Stimulated activated CD4-positive, alpha-beta T cell treated with anti-CD3 and anti-CD28 coated beads, Interleukin-4, amount 100 ng/mL, for 1 hour (primary cell): Measurements from ENCODE around the gene TBX4.
"Not testable (repeated sequence)": the region's sequence is repeated elsewhere in the genome, so short reads cannot be mapped to it uniquely, and the experiment has no call there.

Source experiments
- DNase-seq: peaks from one replicate; pipeline ENCODE4 v3.0.0-alpha.2; 2020

The TBX4 gene

DNA sequence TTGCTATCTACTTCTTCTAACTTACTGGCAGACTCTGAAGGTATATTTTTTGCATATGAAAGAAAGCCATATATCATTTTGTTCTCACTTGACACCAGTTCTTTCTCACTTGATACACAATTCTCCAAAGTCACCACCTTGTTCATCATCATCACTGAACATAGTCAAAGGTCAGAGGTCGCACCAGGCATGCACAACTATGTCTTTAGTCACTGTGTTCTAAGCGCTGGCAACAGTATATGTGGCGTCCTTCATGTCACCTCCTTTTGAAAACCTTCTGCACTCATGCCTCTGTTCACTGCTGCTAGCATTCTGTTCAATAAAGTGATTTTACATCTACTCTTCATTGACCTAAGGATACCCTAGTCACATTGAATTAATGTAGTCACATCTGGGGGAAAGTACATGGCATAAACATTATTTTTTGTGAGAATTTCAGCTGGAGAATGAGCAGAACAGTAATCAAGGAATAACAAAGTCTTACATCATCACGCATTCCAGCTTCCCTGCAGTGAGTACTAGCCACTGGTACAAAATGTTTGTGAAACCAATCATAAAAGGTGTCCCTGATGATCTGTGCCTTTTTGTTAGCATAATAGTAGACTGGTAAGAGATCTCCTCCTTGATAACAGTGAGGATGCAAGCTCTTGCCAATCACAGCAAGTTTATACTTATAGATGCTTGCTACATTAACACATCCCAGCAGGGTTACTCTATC is 20.5 kb upstream of the TBX4 start:
- DNase-seq: no peak

GRCh38 chr17:61436273-61436672 is 15.9 kb upstream of the TBX4 start:
- no peak for DNase-seq

GRCh38 chr17:61436995-61437704 is 15.1 kb upstream of the TBX4 start:
- DNase-seq: no peak

DNA sequence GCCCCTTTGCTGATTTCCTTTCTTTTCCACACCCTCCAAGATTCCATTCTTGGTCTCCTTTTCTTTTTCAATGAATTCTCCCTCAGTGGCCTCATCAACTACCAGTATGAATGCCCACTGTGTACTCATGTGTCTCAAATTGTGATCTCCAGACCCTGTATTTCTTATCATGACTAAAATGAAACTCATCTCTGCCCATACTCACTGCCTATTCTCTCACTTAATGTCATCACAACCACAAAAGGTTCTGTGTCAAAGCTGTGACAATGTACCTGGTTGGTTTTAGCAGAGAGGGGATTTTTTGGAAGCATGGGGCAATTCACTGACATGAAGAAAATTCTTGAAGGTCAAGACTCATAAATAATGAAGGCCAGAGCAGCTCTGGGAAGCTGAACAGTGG is 11.5 kb upstream of the TBX4 start:
- no peak for DNase-seq

DNA sequence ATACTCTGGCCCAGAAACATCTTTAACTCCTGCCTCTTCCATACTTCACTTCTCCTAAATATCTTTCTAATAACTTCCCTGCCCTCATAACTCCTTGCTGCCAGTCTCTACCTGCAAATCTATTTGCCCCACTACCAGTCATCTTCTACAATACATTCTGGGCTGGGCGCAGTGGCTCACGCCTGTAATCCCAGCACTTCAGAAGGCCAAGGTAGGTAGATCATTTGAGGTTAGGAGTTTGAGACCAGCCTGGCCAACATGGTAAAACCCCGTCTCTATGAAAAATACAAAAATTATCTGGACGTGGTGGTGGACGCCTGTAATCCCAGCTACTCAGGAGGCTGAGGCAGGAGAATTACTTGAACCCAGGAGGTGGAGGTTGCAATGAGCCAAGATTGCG is 10.7 kb upstream of the TBX4 start:
- DNase-seq: not testable (repeated sequence)

DNA sequence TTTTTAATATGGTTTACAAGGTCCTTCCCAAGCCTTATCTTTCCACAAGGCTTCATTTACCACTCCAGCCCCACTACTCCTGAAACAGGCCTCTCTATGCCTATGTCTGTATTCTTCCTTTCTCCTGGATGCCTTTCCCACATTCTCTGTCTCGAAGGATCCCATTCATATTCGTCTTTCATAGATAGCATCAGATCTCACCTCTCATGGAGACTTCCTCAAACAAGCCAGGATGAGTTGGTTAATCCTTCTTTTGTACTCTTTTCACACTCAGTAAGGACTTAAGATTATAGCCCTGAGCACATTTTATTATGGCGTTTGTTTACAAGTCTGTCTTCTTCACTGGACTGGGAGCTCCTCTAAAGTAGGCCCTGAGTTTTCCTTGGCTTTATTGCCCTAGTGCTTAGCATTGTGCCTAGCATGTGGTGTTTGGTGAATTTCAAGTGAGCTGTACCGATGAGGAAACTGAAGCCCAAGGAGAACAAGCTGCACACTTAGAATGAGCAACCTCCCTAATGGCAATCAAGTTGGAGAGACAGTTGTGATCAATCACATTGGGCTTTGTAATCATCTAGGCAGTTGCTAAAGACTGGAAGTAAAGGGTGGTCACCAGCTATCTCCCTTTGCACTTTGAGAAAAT is 10.0 kb upstream of the TBX4 start:
- no peak for DNase-seq

GRCh38 chr17:61442878-61443474 is 9.2 kb upstream of the TBX4 start:
- no peak for DNase-seq

DNA sequence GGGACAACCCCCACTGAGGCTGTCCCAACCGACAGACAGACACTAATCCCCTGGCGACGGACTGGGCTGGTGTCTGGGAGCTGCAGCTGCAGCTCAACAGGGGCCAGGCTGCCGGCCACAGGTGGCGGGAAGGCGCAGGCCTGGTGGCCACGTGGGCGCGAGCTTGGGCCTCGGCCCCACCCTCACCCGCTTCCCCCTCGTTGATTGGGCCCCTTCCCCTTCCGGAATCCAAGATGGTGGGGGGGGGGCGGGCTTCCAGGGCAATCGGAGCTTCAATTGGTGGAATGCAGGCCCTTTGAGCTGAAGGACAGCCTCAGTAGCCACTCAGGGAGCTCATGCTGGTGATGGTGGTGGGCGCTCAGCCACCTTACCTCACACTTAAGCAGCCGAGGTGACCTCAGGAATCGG is 8.7 kb upstream of the TBX4 start:
- DNase-seq: no peak

GRCh38 chr17:61444075-61444474 is 8.1 kb upstream of the TBX4 start:
- DNase-seq: no peak

DNA sequence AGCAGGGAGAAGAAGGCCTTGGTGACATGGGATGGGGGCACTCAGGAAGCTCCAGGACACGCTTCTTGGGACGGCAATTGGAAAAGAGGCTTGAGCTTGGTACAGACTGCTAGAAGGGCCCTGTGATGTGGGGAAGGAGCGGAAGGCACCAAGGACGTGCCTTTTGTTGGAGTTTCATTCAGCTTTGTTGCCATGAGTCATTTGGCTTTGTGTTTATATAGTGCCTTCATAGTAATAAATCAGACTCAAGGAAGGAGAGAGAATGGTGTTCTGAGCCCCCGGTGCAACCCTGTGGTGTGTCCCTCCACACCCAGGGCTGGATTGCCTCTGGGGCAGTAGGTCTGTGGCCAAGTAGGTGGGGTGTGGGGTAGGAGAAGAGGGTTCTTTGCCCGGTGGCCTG is 7.4 kb upstream of the TBX4 start:
- no peak for DNase-seq

GRCh38 chr17:61447358-61447757 is 4.9 kb upstream of the TBX4 start:
- no peak for DNase-seq

DNA sequence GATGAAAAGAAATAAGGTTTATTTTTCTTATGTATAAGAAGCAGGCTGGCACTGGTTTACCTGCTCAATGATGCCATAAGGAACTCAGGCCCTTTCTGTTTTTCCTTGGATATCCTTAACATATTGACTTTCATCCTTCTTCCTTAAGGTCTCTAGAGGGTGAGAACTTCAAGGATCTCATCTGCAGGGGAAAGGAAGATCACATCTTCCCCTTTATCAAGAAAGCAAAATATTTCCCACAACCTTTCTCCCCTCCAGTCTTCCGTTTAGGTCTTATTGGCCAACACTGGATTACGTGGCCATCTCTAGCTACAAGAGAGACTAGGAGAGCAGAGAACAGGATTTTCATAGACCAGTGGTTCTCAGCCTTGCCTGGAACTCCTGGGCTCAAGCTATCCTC is 4.2 kb upstream of the TBX4 start:
- DNase-seq: no peak

DNA sequence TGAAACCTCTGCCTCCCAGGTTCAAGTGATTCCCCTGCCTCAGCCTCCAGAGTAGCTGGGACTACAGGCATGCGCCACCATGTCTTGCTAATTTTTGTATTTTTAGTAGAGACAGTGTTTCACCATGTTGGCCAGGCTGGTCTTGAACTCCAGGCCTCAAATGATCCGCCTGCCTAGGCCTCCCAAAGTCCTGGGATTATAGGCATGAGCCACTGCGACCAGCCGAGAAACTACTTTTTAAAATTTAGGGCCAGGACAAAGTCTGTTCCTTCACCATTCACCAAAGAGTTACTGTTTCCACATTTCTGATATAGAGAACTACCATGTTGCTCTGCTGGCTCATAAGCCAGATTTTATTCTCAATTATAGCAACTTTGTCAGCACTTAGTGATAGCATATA is 3.1 kb upstream of the TBX4 start:
- DNase-seq: not testable (repeated sequence)

DNA sequence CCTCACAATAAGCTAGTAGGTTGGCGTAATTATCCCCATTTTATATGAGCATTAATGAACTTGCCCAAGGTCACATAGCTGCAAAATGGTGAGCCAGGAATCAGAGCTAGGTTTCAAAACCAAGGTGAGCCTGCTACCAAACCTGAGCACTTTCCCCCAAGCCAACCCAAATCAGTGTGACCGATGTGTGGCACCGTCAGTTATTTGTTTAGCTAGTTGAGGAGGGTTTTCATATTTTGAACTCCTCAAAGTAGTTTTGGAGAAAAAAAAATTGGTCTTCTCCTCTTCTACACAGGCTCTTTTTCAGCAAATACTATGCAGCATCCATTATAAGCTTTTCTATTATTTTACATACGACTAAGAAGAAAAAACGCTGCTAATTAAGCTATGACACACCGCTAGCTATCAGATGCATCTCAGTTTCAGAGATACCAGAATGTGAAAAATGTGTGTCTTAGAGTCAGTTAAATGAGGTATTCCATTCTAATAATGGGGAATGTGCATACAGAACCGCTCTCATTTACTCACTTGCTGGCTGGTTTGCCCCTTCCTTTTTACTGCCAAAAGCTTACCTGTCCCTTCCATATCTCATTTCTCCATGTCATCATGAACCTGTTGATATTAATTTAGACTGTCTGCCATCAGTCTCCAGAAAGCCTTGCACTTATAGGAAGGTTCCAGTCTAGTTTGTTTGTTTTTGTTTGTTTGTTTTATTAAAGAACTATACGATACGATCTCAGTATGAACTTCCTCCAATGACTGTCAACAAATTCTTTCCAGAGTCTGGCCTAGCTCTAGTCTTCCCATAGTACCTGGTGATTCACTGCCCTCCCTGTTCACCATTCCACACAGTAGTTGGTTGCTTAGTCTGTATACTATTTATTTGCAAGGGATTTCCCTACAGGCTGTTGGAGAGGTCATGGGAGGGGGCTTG is 2.2 kb upstream of the TBX4 start:
- DNase-seq: no peak

DNA sequence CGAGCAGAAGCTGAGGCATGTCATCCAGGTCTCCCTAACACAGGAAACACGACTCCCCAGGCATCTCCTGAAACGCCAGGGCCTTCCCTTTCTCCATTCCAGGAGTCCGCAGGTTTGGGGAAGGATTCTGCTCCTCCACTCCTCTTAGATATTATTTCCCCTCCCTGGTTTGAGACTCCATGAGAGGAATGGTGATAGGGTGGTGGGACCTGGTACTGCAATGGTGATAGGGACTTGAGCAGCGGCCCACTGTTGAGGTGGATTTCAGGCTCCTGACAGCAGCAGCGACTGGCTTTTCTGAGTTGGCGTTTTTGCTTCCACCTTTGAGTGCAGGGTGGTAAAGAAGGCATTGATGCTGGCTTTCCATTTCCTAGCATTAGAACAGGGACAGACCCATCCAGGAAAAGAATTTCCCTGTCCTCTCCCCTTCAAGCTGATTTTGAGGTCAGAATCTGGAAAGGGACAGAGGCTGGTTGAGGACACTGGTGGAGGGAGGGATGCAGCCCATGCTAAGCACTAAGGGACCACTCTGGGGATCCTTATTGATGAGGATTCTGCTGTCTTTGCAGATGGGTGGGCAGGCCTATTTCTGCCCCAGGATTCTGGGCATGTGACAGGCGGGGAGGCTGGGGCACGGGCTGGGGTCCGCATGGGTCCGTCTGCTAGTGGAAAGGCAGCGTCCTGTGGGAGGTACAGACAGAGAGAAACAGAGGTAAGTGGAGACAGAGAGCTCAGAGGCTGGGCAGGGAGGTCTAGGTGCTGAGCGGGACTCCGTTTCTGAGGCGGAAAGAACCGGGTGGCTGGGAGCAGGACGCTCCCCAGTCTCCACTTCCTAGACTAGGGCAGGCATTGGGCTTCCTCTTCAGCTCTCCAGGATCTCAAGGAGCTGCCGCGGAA is 1.3 kb upstream of the TBX4 start:
- no peak for DNase-seq

DNA sequence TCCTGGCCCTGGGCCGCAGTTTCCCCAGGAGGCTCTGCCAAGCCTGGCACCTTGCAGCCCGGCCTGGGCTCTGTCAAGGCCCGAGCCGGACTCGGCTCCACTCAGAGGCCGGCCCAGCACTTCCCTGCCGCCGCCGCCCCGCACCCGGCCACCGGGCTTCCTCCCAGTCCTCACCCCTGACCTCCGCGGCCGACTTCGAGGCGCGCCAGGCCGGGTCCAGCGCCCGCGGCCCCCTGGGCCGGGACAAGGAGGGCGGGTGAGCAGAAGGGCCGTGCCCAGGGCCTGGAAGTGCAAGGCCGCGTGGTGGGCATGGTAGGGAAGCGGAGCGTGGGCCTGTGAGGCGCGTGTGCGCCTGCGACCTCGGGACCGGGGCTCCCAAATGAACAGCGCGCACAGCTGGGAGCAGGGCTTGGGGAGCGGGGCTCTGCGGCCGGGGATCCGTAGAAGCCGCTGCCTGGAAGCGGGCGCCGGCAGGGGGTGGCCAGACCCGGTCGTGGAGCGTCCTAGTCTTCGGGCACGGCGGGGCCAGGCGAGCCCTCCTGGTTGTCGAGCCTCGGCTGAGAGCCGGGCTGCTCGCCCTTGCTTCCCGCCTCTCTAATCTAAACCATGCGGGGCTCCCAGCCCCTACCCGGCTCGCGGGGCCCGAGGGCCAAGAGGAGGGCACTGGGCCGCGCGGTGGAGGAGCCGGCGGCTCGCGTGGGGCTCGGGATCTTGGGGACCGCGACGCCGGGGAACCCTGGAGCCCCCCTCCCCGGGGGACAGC is 503 bp upstream of the TBX4 start:
- DNase-seq: no peak

DNA sequence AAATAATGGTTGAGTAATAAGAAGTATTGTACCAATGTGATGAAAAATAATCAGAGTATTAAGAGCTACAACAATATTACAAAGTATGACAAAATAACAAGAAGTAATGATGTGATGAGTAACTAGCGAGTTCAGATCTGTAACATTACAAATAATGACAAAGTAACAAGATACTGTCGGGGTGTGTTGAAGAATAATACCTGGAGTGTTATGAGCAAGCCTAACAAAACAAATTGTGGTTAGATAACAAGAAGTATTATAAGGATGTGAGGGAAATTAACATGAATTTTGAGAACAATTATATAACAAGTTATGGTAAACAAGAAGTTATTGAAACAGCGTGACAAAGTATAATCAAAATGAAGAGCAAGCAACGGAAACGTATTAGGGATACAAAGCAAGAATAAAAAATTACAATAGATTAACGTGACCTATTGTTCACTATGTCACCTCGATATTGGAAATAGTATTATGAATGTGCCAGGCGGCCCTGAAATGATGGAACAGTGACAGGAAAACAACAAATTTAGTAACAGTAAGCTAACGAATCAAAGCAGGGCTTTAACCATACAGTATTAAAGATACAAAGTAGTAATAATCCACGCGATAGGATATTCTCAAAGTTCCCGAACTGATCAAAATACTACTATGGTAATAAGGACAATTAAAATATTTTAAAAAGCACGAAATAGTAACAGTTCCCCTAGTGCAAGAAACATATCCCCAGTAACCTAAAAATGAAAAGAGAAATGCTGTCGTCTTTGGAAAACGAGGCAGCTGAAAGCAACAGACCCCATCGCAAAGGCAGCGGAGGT is 1.6 kb downstream of the TBX4 start:
- DNase-seq: no peak

DNA sequence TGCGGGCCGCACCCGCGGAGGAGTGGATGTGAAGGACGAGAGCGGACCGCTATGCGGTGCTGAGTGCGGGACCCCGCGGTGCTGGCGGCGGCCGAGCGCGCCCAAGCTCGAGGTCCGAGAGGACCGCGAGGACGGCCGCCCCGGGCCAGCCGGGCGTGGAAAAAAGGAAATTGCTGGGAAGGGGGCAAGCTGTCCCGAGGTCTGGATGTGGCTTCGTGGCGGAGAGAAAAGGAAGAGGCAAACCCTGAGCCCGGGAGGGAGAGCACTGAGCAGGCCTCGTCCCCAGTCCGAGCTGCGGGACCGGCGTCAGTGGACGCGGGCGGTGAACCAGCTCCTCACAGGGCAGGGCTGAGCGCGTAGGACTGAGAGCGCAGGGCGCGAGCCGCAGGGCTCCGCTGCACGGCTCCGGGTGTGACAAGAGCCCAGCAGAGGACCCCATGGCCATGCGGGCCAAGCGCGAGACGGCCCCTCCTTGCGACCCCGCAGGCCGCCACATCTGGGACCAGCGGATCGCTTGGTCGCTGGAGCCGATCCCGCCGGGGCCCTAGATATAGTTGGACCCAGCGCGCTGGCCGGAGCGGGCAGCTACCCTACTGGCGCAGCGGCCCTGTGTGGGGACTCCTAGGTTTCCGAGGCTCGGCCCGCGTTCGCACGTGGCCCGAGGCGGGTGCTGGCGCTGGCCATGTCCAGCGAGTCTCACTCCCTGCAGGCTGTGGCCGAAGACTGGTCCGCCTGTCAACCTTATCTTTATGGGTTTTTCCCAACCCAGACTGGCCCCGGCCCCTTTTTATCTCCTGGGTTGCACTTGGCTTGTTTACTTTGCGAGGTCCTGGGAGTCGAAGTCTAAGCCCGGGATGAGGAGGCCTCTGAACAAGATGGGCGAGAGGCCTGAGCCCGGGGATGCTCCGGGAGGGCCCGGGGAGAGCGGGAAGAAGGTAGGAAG is 2.4 kb downstream of the TBX4 start:
- no peak for DNase-seq
